ENCODE measurements around the gene THRB.
A peak's percentile ranks its signal among the peaks of the same experiment; 100 is the strongest.

Gene THRB

DNA sequence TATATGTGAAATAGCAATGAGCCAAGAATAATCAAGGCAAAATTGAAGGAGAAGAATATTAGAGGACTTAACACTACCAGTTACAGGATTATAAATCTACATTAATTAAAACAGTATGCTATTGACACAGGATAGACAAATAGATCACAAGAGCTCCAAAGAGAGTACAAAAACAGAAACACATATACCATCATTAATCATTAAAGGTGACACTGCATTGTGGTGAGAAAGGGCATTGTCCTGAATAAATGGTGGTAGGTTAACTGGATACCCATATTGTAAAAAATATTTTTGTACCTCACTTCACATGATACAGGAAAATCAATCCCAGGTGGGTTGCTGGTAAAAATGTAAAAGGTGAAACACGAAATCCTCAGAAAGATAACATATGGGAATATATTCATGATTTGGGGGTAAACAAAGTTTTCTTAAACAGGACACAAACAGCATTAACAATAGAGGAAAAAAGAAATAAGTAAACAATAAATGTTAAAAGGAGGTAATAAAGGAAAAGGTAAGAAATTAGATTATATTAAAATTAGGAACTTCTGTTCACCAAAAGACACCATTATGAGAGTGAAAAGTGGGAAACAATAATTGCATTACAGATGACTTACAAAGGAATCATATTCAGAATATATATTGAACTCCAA is 145.2 kb downstream of the THRB start:
- DNase-seq (ENCODE audit: low spot score) = no peak

- DNase-seq (ENCODE audit: low spot score) = no peak
Observed at GRCh38 chr3:24348348-24348747, 146.3 kb downstream of the THRB start.

- no peak for DNase-seq (ENCODE audit: low spot score)
Observed at GRCh38 chr3:24344784-24345439, 149.7 kb downstream of the THRB start.

GRCh38 chr3:24343084-24343783 is 151.4 kb downstream of the THRB start:
- no peak for DNase-seq (ENCODE audit: low spot score)

DNA sequence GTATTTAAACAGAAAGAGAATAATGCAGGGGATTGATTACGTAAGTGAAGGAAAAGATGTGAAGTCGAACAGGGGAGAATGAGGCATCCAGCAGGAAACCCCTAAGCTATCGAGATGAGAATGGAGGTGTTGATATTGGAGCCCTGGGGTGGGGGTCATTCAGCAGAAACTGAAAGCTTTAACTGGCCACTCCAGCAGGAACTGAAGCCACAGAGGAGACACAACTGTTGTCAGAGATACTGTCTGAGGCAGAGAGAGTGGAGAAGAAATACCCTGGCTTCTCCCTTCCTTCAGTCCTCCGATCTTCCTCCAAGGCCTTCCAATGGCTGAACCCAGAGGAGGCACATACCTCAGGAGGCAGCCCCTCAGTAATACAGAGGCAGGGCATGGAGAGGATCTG is 152.4 kb downstream of the THRB start:
- no peak for DNase-seq (ENCODE audit: low spot score)

DNA sequence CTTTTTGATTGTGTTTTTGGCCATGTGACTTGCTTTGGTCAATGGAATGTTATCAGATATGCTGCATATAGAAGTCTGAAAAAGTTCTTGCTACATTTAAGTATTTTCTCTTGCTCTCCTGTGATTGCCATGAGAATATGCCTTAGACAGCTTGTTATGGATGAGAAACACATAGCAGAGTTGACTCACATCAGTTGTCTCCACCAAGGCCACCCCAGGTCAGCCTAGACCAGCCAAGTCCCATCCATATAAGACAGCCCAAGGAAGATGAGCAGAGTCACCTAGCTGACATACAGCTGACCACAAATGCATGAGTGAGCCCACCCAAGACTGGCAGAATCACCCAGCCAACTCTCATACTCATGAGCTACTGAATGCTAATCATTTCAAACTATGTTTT is 153.0 kb downstream of the THRB start:
- DNase-seq (ENCODE audit: low spot score) = no peak

DNA sequence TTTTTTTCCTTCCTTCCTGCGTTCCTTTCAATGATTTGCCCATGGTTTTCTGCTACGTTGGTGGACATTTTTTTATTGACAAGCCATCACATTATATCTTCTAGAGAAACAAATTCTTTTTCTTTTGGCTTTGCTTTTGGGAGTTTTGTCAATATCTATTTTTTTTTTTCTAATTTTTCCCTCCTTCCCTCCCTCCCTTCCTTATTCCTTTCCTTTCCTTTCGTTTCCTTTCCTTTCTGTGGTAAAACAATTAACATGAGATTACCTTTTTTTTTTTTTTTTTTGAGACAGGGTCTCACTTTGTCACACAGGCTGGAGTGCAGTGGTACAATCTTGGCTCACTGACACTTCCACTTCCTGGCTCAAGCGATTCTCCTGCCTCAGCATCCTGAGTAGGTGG is 153.7 kb downstream of the THRB start:
- no peak for DNase-seq (ENCODE audit: low spot score)

DNA sequence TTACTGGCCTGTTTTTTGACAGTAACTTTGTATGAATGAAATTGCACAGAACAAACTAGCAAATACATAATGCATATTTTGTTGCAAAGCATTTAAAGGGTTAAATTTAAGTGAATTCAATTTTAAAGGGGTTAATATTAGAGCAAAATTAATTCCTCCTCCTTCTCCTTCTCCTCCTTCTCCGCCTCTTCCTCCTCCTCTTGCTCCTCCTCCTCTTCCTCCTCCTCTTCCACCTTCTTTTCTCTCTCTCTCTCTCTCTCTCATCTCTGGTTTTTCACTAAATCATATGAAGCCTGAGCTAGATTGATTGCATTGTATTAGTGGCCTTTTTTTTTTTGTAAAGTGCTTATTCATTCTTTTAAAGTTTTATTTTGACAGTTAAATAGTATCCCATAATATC is 154.5 kb downstream of the THRB start:
- no peak for DNase-seq (ENCODE audit: low spot score)

DNA sequence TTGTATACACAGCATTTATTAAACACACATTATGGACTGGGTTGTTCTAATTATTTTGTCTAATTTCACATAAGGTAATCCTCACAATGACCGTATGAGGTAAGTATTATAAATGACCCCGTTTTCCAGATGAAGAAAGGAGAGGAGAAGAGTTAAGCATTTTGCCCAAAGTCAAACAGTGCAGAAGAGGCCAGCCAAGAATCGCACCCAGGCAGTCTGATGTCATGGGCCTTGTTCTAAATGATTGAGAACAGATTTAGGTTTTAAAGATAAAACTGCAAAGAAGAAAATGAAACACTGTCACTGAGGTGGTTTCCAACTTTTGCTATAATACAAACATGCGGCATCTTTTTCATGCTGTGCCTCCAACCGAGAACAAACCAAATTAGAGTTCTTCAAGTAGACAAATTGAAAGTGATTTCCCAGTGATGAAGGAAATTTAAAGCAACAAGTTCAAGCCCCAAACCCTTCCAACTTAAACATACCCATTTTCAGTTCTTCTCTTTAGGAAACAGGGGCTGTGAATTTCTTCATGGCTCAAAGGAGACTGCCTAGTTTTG is 155.3 kb downstream of the THRB start:
- DNase-seq (ENCODE audit: low spot score) = no peak

- no peak for DNase-seq (ENCODE audit: low spot score)
Observed at GRCh38 chr3:24338409-24339130, 156.1 kb downstream of the THRB start.

DNA sequence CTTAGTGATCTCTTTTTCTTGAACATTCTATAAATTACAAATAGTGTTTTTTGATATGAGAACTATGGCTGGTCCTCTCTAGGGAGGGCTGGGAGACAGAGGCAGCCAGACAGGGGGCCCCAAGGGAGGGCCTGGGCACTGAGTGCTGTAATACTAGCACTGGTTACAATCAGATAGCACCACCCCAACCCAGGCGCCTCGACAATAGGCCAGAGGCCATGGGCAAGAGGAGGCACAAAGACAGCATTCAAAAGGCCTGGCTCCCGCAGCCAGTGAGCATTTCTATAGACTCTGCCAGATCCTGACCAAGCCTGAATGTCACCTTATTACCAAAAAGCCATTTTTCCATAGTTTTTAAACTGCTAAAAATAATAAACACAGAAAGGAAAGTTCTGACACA is 158.5 kb downstream of the THRB start:
- DNase-seq (ENCODE audit: low spot score) = no peak

- DNase-seq (ENCODE audit: low spot score) = no peak
Observed at GRCh38 chr3:24332092-24332491, 162.6 kb downstream of the THRB start.

GRCh38 chr3:24323272-24323671 is 171.4 kb downstream of the THRB start:
- no peak for DNase-seq (ENCODE audit: low spot score)

DNA sequence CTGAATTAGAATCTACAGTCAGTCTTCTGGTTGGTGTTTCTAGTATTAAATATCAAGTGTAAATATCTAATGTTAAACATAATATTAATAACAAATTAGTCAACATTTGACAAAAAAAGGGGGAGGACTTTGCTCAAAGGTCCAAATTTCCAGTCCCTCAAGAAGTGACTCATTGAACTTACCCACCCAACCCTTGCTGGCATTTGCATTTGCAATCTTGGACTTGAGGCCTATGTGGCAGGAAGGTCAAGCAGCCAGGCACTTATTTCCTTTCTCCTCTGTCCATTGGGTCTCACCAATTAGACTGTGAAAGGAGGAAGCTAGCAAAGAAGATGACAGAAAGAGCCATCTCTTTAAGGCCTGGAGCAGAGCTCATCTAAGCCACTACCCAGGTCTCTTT is 174.0 kb downstream of the THRB start:
- DNase-seq (ENCODE audit: low spot score) = no peak

DNA sequence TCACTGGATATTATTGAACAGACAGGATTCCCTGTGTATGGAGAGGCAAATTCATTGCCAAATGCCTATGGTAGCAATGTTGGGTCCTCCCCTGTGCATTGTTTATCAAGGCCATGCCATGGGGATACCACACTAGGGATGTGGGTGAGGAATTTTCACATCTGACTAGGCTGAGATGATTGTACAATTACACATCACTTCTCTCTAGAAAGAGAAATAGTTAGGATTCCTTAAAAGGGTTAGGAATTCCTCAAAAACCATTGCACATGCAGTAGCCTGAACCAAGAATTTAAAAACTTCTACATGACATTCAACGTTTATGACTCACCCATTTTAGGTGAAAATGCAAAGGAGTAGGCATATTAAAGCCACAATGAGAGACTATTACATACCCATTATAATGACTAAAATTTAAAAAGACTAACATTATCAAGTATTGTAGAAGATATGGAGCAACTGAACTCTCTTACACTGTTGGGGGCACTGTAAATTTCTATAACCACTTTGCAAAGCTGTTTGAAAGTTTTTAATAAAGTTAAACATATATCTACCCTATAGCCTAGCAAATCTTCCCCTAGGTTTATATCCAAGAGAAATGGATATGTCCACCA is 175.9 kb downstream of the THRB start:
- peak; percentile 1 for DNase-seq (ENCODE audit: low spot score)

- no peak for DNase-seq (ENCODE audit: low spot score)
Observed at GRCh38 chr3:24316887-24317383, 177.7 kb downstream of the THRB start.

DNA sequence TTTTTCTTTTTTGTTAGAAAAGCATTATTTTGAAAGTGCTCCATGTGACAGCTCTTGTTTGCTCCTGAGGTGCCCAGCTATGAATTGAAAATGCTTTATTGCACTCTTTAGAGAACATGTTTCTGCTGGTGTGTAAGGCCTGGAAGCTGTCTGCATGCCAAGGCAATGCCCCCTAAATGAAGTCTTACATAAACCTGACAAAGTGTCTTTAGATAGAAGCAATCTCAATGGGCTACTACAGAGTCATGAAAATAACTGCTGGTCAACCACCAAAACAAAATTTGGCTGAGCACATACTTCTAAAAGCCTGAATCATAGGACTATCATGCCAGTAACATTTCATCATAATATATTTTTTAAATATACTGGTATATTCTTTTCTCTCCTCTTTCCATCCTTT is 178.7 kb downstream of the THRB start:
- DNase-seq (ENCODE audit: low spot score) = no peak

DNA sequence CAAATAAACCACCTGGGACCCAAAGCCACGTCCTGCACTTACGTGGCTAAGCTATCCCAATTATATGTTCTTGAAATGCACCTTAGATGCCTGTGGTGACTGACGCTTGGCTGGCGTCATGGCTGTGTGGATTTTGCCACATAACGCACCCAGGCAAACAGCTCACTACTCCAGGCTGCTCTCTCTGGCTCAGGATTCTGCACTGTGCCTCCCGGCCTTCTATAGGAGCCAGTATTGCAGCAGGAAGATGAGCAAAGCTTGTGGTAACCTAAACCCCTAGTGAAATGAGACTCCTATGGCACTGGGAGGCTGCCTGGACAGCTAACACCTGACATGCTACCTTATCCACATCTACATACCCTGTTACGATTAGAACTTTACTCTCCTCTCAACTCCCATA is 179.3 kb downstream of the THRB start:
- no peak for DNase-seq (ENCODE audit: low spot score)

GRCh38 chr3:24311881-24312280 is 182.8 kb downstream of the THRB start:
- no peak for DNase-seq (ENCODE audit: low spot score)

GRCh38 chr3:24310887-24311286 is 183.8 kb downstream of the THRB start:
- no peak for DNase-seq (ENCODE audit: low spot score)

DNA sequence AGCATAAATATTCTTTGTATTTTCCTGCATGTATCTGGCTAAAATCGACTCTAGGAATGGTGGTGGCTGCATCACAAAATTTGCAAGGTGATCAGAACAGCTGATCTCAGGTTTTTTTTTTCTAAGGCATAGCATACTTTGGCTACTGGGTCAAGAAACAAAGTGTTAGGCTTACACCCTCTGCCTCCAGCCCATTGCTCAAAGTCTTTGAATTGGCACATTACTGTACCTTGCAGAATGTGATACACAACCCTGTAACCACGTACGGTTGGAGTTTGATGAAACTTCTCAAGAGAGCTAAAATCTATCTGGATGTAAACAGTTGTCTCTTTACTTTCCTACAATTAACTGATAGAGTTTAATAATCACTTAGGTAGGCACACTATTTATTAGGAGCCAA is 188.1 kb downstream of the THRB start:
- DNase-seq (ENCODE audit: low spot score) = no peak

All from kidney capillary endothelial cell (primary cell).